A549 (cell line): ENCODE measurements around the gene SNX5. TPM values are rescaled to one million over a fixed set of nuclear protein-coding genes. Genes with fewer than 3 reads are reported as not detected.

Source experiments
- ATAC-seq, 2 experiments: fragments of 200-7000 bp in 1 of 2; fragments of >200 bp in 1 of 2; cut with Nextera tagmentation in 1 of 2; cut with Tn5 transposase in 1 of 2; 3 replicates each; pipeline versions ENCODE4 v1.8.0 to v1.9.1; 2018 to 2020; ENCODE audit warnings: mild to moderate bottlenecking in 1 of 2, moderate library complexity in 1 of 2
- CTCF ChIA-PET: fragments of 300-600 bp; sonication (Branson Sonifier 250); formaldehyde crosslinking; extraction: SDS; loops from one replicate; lab custom pipeline; 2021; ENCODE audit warnings: antibody characterized with exemption, inconsistent platforms; lab: Yijun Ruan, JAX
- POLR2A ChIA-PET: fragments of 350-600 bp; formaldehyde crosslinking; extraction: SDS; loops from one replicate; lab custom pipeline; 2021; ENCODE audit warnings: antibody characterized with exemption, inconsistent platforms; lab: Yijun Ruan, JAX
- DNase-seq, 2 experiments: peaks; one replicate each; pipeline versions ENCODE4 v3.0.0 to v3.0.0-alpha.2; 2011 to 2016; ENCODE audit warnings: low read depth in 1 of 2, low spot score in 1 of 2
- FAIRE-seq: peaks from 2 replicates; lab custom pipeline; 2011; peaks lifted over from hg19 to GRCh38; lab: Jason Lieb, UNC
- H3K27ac ChIP-seq, 2 experiments: fragments of >200 bp; sonication (Bioruptor Twin); formaldehyde crosslinking; 3 replicates each; pipeline ENCODE4 v1.5.1; 2016 to 2017
- H3K4me1 ChIP-seq: fragments of >200 bp; sonication (Bioruptor Twin); formaldehyde crosslinking; 3 replicates; pipeline ENCODE4 v1.6.1; 2016
- H3K4me2 ChIP-seq: fragments of >200 bp; sonication (Bioruptor Twin); formaldehyde crosslinking; 3 replicates; pipeline ENCODE4 v1.6.1; 2016
- H3K4me3 ChIP-seq: fragments of >200 bp; sonication (Bioruptor Twin); formaldehyde crosslinking; 3 replicates; pipeline ENCODE4 v1.5.1; 2016
- H3K9me3 ChIP-seq: fragments of >200 bp; sonication (Bioruptor Twin); formaldehyde crosslinking; 3 replicates; pipeline ENCODE4 v1.6.1; 2016
- CBX8 ChIP-seq: fragments of 200-600 bp; sonication (generic); IDR thresholded peaks from 2 replicates; pipeline ENCODE4 v1.6.1; 2016
- CEBPB ChIP-seq, 2 experiments: fragments of >200 bp in 1 of 2; sonication (Bioruptor Twin) in 1 of 2; formaldehyde crosslinking in 1 of 2; IDR thresholded peaks; 2 replicates each; pipeline ENCODE4 v1.6.1; 2012 to 2016
- CHD4 ChIP-seq: fragments of 200-600 bp; sonication (generic); IDR thresholded peaks from 2 replicates; pipeline ENCODE4 v1.6.1; 2016; ENCODE audit warnings: antibody characterized with exemption, mild to moderate bottlenecking, borderline replicate concordance
- EHMT2 ChIP-seq: fragments of 200-600 bp; sonication (generic); IDR thresholded peaks from 2 replicates; pipeline ENCODE4 v1.6.1; 2016; ENCODE audit warnings: antibody characterized with exemption, low read depth, mild to moderate bottlenecking, moderate library complexity
- FOSB ChIP-seq: fragments of 250-450 bp; sonication (Bioruptor Pico); IDR thresholded peaks from 2 replicates; pipeline ENCODE4 v1.5.0; 2020; ENCODE audit warnings: mild to moderate bottlenecking, moderate library complexity
- HEYL ChIP-seq: fragments of 250-450 bp; sonication (Bioruptor Pico); IDR thresholded peaks from 2 replicates; pipeline ENCODE4 v1.8.0; 2021; ENCODE audit warnings: mild to moderate bottlenecking, moderate library complexity
- MAFK ChIP-seq: fragments of 450-650 bp; IDR thresholded peaks from 2 replicates; pipeline ENCODE4 v1.6.1; 2014; ENCODE audit not compliant: partially characterized antibody
- MAZ ChIP-seq: fragments of 150-350 bp; IDR thresholded peaks from 2 replicates; pipeline ENCODE4 v1.6.1; 2014; ENCODE audit warnings: antibody characterized with exemption, low read depth, low read length, borderline replicate concordance
- MYC ChIP-seq: IDR thresholded peaks from 2 replicates; pipeline ENCODE4 v1.6.1; 2012; ENCODE audit warnings: mild to moderate bottlenecking, inconsistent platforms, low read length, improper control_type of control experiment, borderline replicate concordance
- PBX3 ChIP-seq: IDR thresholded peaks from 2 replicates; pipeline ENCODE4 v1.6.1; 2012
- PHF8 ChIP-seq: fragments of 200-600 bp; sonication (generic); IDR thresholded peaks from 2 replicates; pipeline ENCODE4 v1.6.1; 2016; ENCODE audit warnings: low read depth, mild to moderate bottlenecking, antibody characterized with exemption, moderate library complexity, borderline replicate concordance
- RAD21 ChIP-seq, 2 experiments: fragments of >200 bp in 1 of 2; sonication (Bioruptor Twin) in 1 of 2; formaldehyde crosslinking in 1 of 2; IDR thresholded peaks in 1 of 2; conservative IDR thresholded peaks in 1 of 2; 2 replicates in 1 of 2; 3 replicates in 1 of 2; pipeline ENCODE4 v1.6.1; 2012 to 2018; ENCODE audit warnings: inconsistent platforms in 1 of 2
- RCOR1 ChIP-seq: fragments of 150-350 bp; IDR thresholded peaks from 2 replicates; pipeline ENCODE4 v1.6.1; 2014; ENCODE audit warnings: antibody characterized with exemption, low read length, low read depth
- REST ChIP-seq: fragments of 200-600 bp; sonication (generic); IDR thresholded peaks from 2 replicates; pipeline ENCODE4 v1.6.1; 2016; ENCODE audit warnings: antibody characterized with exemption, mild to moderate bottlenecking, moderate library complexity
- RFX5 ChIP-seq: fragments of 450-650 bp; IDR thresholded peaks from 2 replicates; pipeline ENCODE4 v1.7.1; 2014; ENCODE audit warnings: antibody characterized with exemption, mild to moderate bottlenecking, moderate library complexity
- TFCP2L1 ChIP-seq: fragments of 250-450 bp; sonication (Bioruptor Pico); IDR thresholded peaks from 2 replicates; pipeline ENCODE4 v1.5.0; 2021; ENCODE audit warnings: mild to moderate bottlenecking
- TP53 ChIP-seq: fragments of 250-450 bp; sonication (Bioruptor Pico); IDR thresholded peaks from 2 replicates; pipeline ENCODE4 v1.5.0; 2021; ENCODE audit warnings: mild to moderate bottlenecking, moderate library complexity
- ZFP36 ChIP-seq: fragments of 450-650 bp; IDR thresholded peaks from 2 replicates; pipeline ENCODE4 v1.6.1; 2014; ENCODE audit warnings: borderline replicate concordance; ENCODE audit not compliant: partially characterized antibody
- WGBS: methylation state at CpG from one replicate; pipeline ENCODE4 v1.1.6; 2017; ENCODE audit errors: missing lambda C conversion rate; 5-methylcytosine and 5-hydroxymethylcytosine counted together
- polyA plus RNA-seq, 4 experiments: library from polyadenylated mRNA; depleted of rRNA in 3 of 4; stranded (reverse); fragments of >200 nt; fragmentation: RNase III in 1 of 4; extraction: RNeasy Plus Mini Kit Qiagen cat#74134 plus additional on column Dnase treatment in 1 of 4; gene quantifications; 2 replicates in 3 of 4; 3 replicates in 1 of 4; pipeline ENCODE4 v1.2.3, GENCODE V29; 2011 to 2017
- TF ChIP-seq, protein P1 (sequence below): fragments of 250-450 bp; sonication (Bioruptor Pico); IDR thresholded peaks from 2 replicates; pipeline ENCODE4 v1.5.0; 2021; ENCODE audit warnings: mild to moderate bottlenecking, moderate library complexity, borderline replicate concordance

Gene SNX5
- polyA plus RNA-seq, 2 of the 4 experiments (the other 2 are of a cell fraction), result 225 to 342 TPM

- ChIA-PET CTCF (interaction anchor here (0.7 to 4.6 kb wide), 10 partner anchors 9 to 387 kb away, joined by 3 to 17 read pairs (median 4); no protein-coding TSS in a partner anchor), POLR2A (interaction anchor here (0.7 kb wide), 1 partner anchor 22 kb away, joined by 3 read pairs; no protein-coding TSS in a partner anchor)
- H3K4me3 ChIP-seq, result no peak overlapping the region
- ATAC-seq, result peak; percentile 41 to 52; a peak in 5 of 6 replicates
- peak overlapping the region; percentile 51 for H3K4me2 ChIP-seq
- TF ChIP-seq MAFK (peak; percentile 87), MYC (no peak), TFCP2L1 (CRISPR knock-in tag) (peak; percentile 12; the same call in 1 of the 2 replicates)
- no peak for DNase-seq
- H3K4me1 ChIP-seq, result peaks cover 63% of the 10 kb centered on the region
- no peaks in the 10 kb centered on the region for H3K9me3 ChIP-seq
- 47% methylated on average over 5 of the region's 5 CpGs for WGBS
- peak overlapping the region in 1 of 2 experiments; percentile 8; a peak in 1 of 6 replicates for H3K27ac ChIP-seq
- FAIRE-seq, result no peak
Observed at GRCh38 chr20:17958373-17959256, 10.0 kb downstream of the SNX5 start.

DNA sequence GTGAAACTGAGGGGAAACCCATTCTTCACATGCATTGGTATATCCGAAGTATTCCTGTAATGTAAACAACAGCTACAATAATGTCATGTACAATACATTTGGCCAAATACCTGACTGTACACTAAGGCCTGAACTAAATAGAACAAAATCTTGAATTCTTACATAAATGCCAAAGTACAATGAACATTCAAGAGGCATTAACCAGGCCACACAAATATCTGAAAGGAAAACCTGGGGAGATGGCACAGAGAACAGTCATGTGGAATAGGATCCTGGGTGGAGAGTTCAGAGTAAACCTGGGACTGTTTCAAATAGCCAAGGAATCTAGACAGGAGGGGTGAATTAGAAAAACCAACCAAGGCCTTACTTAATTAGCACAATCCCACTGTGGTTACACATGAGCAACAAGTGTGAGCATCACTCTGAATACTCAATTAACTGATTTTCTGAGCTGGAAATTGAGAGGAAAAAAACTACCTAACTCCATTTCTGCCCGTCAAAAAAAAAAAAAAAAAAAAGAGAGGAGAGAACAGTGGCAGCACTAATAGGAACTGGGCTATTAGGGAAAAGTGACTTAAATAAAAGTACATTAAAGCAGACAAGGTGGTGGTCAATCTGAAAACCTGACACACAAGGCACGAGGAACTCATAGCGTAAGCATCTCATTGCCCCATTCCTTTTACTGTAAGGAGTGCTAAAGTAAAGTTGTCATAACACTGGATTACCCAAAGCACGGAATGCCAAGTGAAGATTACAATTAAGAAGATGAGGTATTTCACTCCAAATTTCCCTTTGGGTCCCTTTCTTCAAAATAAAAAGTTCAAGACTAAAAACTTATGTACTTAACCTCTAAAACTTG lies 10.9 kb downstream of the SNX5 start:
- H3K4me3 ChIP-seq, result no peak overlapping the region
- 73% methylated on average over 5 of the region's 5 CpGs for WGBS
- FAIRE-seq, result no peak
- TF ChIP-seq FOSB (no peak), RCOR1 (no peak), ZFP36 (no peak), PHF8 (no peak), MAZ (no peak), TP53 (no peak), CBX8 (no peak), PBX3 (no peak), RAD21 (conservative IDR thresholded peaks at IDR 0.05 in 1 of 2, IDR thresholded peaks at IDR 0.05 in 1 of 2) (no peak), CEBPB (IDR thresholded peaks at IDR 0.05) (no peak), REST (no peak), HEYL (CRISPR knock-in tag) (no peak), EHMT2 (no peak), CHD4 (no peak), RFX5 (no peak)
- TF ChIP-seq, protein P1, sequence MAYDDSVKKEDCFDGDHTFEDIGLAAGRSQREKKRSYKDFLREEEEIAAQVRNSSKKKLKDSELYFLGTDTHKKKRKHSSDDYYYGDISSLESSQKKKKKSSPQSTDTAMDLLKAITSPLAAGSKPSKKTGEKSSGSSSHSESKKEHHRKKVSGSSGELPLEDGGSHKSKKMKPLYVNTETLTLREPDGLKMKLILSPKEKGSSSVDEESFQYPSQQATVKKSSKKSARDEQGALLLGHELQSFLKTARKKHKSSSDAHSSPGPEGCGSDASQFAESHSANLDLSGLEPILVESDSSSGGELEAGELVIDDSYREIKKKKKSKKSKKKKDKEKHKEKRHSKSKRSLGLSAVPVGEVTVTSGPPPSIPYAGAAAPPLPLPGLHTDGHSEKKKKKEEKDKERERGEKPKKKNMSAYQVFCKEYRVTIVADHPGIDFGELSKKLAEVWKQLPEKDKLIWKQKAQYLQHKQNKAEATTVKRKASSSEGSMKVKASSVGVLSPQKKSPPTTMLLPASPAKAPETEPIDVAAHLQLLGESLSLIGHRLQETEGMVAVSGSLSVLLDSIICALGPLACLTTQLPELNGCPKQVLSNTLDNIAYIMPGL (CRISPR knock-in tag), result no peak
- no peaks in the 10 kb centered on the region for H3K9me3 ChIP-seq
- ChIA-PET CTCF (interaction anchor here (0.6 to 4.6 kb wide), 10 partner anchors 9 to 318 kb away, joined by 3 to 17 read pairs (median 4); no protein-coding TSS in a partner anchor), POLR2A (interaction anchor here (0.7 kb wide), 2 partner anchors 123 to 1255 kb away, joined by 4 read pairs; no protein-coding TSS in a partner anchor)
- H3K4me1 ChIP-seq, result peaks cover 55% of the 10 kb centered on the region
- H3K27ac ChIP-seq, result no peak overlapping the region
- H3K4me2 ChIP-seq, result peak overlapping the region; percentile 51
- ATAC-seq, result no peak
- DNase-seq, result no peak
